Measurements from ENCODE around the gene PAPOLB.

DNA sequence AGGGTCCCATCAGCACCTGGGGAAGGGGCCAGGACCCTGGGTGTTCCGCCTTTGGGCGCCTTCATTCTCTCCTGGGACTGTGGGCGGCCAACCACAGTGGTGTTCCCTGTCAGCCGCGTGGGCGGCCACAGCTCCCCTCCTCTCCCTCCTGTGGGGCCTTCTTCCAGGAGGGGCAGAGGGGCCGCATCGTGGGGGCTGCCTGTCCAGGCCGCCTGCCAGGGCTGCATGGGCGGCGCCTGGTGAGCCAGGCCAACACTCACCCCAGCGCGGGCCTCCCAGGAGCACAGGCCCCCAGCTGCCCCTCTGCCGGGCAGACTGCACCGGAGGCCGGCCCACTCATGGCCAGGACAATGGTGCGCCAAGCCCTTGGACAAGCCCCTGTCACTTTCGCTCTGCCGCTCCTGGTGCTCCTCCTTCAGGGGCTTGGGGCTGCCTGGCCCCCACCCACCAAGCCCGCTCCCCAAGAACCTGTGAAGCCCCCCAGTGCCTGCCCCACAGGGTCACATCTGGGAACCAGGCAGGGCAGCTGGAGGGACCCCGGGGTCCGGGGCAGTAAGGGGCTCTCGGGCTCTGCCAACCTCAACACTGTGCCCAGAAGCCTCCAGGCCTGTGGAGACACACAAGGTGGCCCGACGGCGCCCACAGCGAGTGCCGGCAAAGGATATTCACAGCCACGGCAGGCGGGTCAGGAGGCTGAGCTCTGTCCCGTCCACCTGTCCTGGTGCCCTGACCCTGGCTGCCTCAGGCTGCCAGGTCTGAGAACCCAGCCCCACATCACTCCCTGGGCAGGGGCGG lies 43.6 kb downstream of the PAPOLB start:
- TF ChIP-seq, protein P1, sequence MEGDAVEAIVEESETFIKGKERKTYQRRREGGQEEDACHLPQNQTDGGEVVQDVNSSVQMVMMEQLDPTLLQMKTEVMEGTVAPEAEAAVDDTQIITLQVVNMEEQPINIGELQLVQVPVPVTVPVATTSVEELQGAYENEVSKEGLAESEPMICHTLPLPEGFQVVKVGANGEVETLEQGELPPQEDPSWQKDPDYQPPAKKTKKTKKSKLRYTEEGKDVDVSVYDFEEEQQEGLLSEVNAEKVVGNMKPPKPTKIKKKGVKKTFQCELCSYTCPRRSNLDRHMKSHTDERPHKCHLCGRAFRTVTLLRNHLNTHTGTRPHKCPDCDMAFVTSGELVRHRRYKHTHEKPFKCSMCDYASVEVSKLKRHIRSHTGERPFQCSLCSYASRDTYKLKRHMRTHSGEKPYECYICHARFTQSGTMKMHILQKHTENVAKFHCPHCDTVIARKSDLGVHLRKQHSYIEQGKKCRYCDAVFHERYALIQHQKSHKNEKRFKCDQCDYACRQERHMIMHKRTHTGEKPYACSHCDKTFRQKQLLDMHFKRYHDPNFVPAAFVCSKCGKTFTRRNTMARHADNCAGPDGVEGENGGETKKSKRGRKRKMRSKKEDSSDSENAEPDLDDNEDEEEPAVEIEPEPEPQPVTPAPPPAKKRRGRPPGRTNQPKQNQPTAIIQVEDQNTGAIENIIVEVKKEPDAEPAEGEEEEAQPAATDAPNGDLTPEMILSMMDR (IDR thresholded peaks at IDR 0.05), result no peak
- TF ChIP-seq POLR2A (IDR thresholded peaks at IDR 0.05), result no peak
